ENCODE results near the gene SLC2A8.
A peak's percentile ranks its signal among the peaks of the same experiment; 100 is the strongest.

Gene SLC2A8

DNA sequence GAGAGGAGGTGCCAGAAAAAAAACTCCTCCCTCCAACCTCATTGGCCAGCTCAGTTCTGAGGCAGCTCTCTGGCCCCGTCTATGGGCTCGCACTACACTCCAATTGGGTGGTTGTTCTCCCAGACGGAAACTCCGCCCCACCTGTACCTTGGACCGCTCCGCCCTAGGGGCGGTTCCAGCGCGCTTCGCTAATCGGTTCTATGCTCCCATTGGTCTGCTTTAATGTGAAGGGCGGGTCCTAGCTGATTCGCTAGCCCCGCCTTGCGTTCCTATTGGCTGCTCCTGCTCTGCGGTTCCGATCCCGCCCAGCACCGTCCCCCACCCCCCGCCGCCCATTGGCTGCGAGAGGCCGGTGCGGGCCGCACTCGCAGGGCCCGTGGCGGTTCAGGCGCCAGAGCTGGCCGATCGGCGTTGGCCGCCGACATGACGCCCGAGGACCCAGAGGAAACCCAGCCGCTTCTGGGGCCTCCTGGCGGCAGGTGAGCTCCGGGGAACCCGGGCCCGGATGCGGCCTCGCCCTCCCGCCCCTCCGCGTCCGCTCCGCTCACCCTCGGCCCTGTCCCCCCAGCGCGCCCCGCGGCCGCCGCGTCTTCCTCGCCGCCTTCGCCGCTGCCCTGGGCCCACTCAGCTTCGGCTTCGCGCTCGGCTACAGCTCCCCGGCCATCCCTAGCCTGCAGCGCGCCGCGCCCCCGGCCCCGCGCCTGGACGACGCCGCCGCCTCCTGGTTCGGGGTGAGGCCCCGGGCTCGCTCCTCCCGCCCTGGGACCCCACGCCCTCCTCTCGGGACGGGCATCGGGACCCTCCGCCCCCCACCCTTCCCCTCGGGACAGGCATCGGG is at the start of gene SLC2A8:
TSS of gene SLC2A8 (plus strand) at position 362 of the 838 bp plus-strand sequence. CDS start at position 424, 62 bp downstream.
- peak; percentile 96 for DNase-seq (ENCODE audit: low spot score)

DNA sequence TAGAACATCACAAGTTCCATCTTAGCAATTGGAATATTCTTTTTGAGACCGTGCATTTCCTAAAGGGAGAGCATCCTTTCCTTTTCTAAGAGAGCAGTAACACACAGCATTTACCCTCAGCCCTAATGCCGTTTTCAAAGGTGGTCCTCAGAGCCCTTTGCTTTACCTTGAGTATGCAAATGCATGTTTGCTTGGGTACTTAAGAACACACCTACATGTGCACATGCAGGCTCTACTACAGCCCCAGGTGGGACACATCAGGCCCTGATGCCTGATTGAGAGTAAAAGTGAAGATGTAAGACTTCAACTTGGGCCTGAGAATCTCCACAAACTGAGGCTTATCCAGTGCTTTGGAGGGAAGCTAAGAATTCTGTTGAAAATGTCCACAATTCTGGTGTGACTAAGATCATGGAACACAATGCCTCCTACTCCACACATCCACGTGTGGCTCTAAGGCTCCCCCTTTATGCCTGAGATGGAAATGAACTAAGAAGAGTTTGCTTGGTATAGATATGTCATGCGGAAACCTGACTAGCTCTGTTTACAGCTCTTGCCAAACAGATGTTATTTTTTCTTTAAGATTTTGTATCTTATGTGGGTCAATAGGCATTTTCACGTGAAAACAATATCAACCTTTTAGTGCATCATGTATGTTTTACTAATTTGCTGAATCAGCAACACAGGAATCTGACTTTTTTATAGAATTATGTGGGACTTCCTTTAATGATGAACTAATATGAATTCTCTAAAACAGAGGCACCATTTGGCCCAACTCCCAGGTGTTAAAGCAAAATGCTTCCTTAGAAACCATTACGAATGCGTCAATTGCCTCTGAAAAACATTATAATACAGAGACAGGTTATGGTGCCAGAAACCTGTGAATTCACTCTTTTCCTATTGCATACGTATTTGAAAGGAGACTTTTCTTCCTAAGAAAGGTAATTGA is 48.9 kb upstream of the SLC2A8 start:
- no peak for DNase-seq (ENCODE audit: low spot score)

GRCh38 chr9:127349483-127350113 is 47.4 kb upstream of the SLC2A8 start:
- DNase-seq (ENCODE audit: low spot score) = no peak

DNA sequence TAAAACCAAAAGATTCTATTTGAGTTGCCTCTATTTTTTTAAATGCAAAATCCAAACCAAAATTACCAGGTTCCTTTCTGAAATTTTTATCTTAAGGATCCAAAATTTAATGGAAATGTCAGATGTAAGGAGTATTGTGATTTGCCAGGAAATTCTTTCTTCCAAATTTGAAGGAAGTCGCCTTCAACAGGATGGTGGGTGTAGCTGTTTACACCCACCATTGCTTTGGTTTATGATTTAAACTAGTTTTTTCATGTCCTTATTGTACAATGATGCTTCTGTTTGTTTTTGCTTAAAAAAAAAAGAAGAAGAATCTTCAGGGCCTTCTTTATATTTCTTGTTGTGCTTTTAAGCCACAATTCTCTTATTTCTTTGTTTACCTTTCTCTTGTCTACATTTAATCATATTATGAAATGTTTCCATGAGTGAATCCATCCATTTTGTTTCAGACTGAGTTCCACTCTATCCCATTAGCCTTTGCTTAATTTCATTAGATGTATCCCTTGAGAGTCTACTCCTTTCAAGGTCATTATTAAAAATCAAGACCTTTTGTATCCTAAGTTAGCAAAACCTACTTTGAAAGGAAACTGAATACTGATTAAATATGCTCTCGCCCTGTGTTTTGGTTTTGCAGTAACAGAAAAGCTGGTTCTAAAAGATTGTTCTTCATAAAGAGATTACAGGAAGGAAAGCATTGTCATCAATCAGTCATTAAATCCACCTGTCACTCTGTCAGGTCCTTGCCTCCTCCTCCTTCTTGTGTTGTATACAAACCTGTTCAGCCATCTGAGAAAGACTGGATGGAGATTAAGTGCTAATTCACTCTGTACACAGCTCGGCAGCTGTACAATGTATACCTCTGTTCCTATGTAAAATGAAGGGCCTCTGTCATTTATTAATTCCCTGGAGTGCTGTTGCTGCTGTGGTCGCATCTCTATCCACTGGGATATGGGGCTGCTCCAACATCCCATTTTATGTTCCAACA is 45.5 kb upstream of the SLC2A8 start:
- DNase-seq (ENCODE audit: low spot score) = no peak

- no peak for DNase-seq (ENCODE audit: low spot score)
Measured at GRCh38 chr9:127353882-127354281, 43.1 kb upstream of the SLC2A8 start.

DNA sequence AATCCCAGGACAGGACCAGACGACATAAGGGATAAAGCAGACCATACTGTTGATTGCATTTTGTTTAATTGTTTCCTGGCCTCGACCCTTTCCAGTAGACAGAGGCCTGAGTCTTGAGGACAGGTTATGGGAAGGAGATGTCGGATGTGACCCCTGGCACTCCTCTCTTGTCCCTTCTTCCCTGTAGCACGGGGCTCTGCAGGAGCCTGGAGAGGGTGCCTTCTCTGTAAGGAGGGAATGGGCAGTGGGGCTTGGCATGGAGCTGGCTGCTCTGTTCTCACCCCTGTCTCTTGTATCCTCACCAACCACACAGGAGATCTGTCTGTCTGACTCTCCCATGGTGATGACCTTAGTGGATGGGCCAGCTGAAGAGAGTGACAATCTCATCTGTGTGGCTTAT is 40.1 kb upstream of the SLC2A8 start:
- DNase-seq (ENCODE audit: low spot score) = no peak

- DNase-seq (ENCODE audit: low spot score) = no peak
Measured at GRCh38 chr9:127358023-127358535, 38.9 kb upstream of the SLC2A8 start.

GRCh38 chr9:127358770-127359169 is 38.2 kb upstream of the SLC2A8 start:
- DNase-seq (ENCODE audit: low spot score) = no peak

GRCh38 chr9:127360250-127360649 is 36.7 kb upstream of the SLC2A8 start:
- DNase-seq (ENCODE audit: low spot score) = no peak

- DNase-seq (ENCODE audit: low spot score) = no peak
Measured at GRCh38 chr9:127360829-127361228, 36.1 kb upstream of the SLC2A8 start.

GRCh38 chr9:127361561-127361960 is 35.4 kb upstream of the SLC2A8 start:
- DNase-seq (ENCODE audit: low spot score) = no peak

DNA sequence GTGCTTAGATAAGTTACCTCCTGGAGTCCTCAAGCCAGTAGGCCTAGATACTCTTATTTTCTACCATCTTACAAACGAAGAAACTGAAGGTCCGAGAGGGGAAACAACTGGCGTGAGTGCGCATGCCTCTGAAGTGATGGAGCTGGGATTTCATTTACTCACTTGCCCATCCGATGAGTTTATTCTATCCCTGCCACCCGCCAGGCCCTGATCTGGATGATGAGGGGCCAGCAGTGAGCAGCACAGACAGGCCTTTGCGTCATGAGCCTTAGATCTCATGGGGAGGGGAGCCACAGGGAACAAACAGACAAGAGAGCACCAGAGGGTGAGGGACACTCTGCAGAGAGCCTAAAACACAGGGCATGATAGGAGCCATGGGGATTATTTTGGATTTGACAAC is 34.1 kb upstream of the SLC2A8 start:
- DNase-seq (ENCODE audit: low spot score) = no peak

GRCh38 chr9:127365461-127365860 is 31.5 kb upstream of the SLC2A8 start:
- no peak for DNase-seq (ENCODE audit: low spot score)

DNA sequence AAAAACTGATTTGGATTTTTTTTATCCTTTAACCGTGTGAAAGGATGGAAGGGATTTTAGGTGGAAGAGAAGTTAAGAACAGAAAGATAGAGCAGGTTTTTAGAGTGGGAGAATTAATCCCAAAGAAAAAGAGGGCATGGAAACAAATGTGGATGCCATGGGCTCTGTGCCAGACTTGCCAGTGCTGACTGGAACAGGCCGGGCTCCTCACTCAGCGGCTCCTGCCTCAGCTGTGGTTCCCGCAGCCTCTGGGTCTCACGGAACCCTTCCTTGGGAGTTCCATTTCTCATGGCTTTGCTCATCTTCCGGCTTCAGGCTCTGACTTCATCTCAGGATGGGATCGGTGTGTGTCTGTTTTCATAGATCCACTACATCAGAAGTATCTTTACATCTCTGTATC is 30.4 kb upstream of the SLC2A8 start:
- DNase-seq (ENCODE audit: low spot score) = no peak

- DNase-seq (ENCODE audit: low spot score) = no peak
Measured at GRCh38 chr9:127368852-127369402, 28.0 kb upstream of the SLC2A8 start.

DNA sequence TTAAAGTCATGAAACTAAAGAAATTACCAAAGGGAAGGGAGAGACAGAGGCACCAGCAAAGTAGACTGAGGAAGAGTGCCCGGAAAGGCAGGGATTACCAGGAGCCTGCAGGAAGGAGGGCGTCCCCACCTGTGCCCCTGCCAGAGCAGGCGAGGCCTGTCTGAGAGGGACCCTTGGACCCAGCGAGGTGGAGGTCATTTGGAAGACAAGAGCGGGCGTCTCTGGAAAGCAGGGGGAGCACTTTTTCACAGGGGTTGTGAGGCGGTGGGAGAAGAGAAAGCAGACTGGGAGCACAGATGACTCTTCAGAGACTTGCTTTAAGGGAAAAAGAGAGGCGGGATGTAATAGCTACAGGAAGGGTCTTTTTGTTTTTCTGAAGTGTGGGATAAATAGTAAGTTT is 27.5 kb upstream of the SLC2A8 start:
- DNase-seq (ENCODE audit: low spot score) = no peak

DNA sequence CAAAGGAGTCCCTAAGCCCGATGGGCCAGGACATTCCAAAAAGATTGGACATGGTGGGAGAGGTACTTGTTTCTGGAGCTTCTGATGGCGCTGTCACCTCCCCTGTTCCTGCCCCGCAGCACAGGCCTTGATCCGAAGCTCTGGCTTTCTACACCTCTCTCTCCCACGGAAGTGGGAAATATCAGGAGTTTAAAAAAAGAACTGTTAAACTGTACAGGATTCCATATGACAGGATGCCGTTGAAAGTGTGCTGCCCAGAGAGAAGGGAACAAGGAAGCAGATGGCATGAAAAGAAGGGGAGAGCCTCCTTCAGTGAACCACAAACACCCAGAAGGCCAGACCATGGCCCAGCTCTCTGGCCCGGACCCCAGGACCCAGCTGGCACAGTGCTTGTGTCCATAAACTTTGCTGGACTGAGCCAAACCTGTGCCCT is 26.8 kb upstream of the SLC2A8 start:
- DNase-seq (ENCODE audit: low spot score) = no peak

GRCh38 chr9:127370672-127371648 is 26.0 kb upstream of the SLC2A8 start:
- no peak for DNase-seq (ENCODE audit: low spot score)

DNA sequence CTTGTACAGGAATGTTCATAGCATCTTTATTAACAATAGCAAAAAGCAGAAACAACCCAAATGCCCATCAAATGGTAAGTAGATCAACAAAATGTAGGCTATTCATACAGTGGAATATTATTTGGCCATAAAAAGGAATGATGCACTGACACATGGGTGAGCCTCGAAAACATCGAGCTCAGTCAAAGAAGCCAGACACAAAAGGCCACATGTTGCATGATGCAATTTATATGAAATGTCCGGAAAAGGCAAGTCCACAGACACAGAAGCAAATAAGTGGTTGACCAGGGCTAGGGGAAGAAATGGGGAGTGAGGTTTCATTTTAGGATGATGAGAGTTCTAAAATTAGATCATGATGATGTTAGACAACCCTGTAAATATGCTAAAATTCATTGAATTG is 16.5 kb upstream of the SLC2A8 start:
- DNase-seq (ENCODE audit: low spot score) = no peak

Data from CD4-positive, alpha-beta T cell treated with Interleukin-2 at 100 ng/mL for 4 hours (primary cell).